Measurements from ENCODE around the gene PPP1R3G. TPM values are rescaled to one million over a fixed set of nuclear protein-coding genes. Genes with fewer than 3 reads are reported as not detected.

PPP1R3G gene
- total RNA-seq, 4 donors from 2014 or later, result 0.35 to 1.7 TPM; not detected in 2

- Histone ChIP-seq H3K9me3 (no peaks in the 10 kb centered on the region), H3K27me3 (no peaks in the 10 kb centered on the region), H3K4me3 (no peak overlapping the region), H3K27ac (no peak overlapping the region), H3K36me3 (no peaks in the 10 kb centered on the region), H3K4me1 (no peaks in the 10 kb centered on the region)
- TF ChIP-seq POLR2A (IDR thresholded peaks at IDR 0.05) (no peak), CTCF (IDR thresholded peaks at IDR 0.05) (no peak)
- no peak for DNase-seq
Measured at GRCh38 chr6:5127106-5127687, 42.1 kb downstream of the PPP1R3G start.

- Histone ChIP-seq H3K27me3 (no peaks in the 10 kb centered on the region), H3K27ac (no peak overlapping the region), H3K4me1 (no peaks in the 10 kb centered on the region), H3K36me3 (no peaks in the 10 kb centered on the region), H3K4me3 (no peak overlapping the region), H3K9me3 (no peaks in the 10 kb centered on the region)
- no peak for DNase-seq
- TF ChIP-seq CTCF (IDR thresholded peaks at IDR 0.05), result no peak
- TF ChIP-seq POLR2A (IDR thresholded peaks at IDR 0.05), result no peak
Measured at GRCh38 chr6:5128351-5128750, 43.2 kb downstream of the PPP1R3G start.

- Histone ChIP-seq H3K27ac (no peak overlapping the region), H3K9me3 (no peaks in the 10 kb centered on the region), H3K27me3 (no peaks in the 10 kb centered on the region), H3K4me1 (no peaks in the 10 kb centered on the region), H3K36me3 (no peaks in the 10 kb centered on the region), H3K4me3 (no peak overlapping the region)
- TF ChIP-seq POLR2A (IDR thresholded peaks at IDR 0.05), result no peak
- TF ChIP-seq CTCF (IDR thresholded peaks at IDR 0.05), result no peak
- no peak for DNase-seq
Measured at GRCh38 chr6:5130135-5130866, 45.2 kb downstream of the PPP1R3G start.

GRCh38 chr6:5132731-5133130 is 47.6 kb downstream of the PPP1R3G start:
- Histone ChIP-seq H3K4me1 (no peaks in the 10 kb centered on the region), H3K36me3 (no peaks in the 10 kb centered on the region), H3K9me3 (no peaks in the 10 kb centered on the region), H3K4me3 (peak overlapping the region in 1 of 4 donors; percentile 6), H3K27me3 (no peaks in the 10 kb centered on the region), H3K27ac (peak overlapping the region in 1 of 4 donors; percentile 39)
- TF ChIP-seq CTCF (IDR thresholded peaks at IDR 0.05) (no peak), POLR2A (IDR thresholded peaks at IDR 0.05) (no peak)
- DNase-seq, result peak in 2 of 3 donors; percentile 47 to 74

GRCh38 chr6:5133943-5134342 is 48.8 kb downstream of the PPP1R3G start:
- Histone ChIP-seq H3K36me3 (no peaks in the 10 kb centered on the region), H3K9me3 (no peaks in the 10 kb centered on the region), H3K27me3 (no peaks in the 10 kb centered on the region), H3K4me3 (no peak overlapping the region), H3K4me1 (no peaks in the 10 kb centered on the region), H3K27ac (no peak overlapping the region)
- no peak for TF ChIP-seq POLR2A (IDR thresholded peaks at IDR 0.05)
- no peak for TF ChIP-seq CTCF (IDR thresholded peaks at IDR 0.05)
- DNase-seq, result no peak
